Coronary artery (tissue), 2 donors: ENCODE data around the gene CYTH1.

ENCODE experiments used
- DNase-seq: peaks from one replicate; pipeline ENCODE4 v3.0.0-alpha.2; 2017; ENCODE audit warnings: low spot score
- H3K27ac ChIP-seq, 2 donors: fragments of 200-600 bp; sonication (generic); one replicate each; pipeline ENCODE4 v1.5.1; 2016 to 2019
- H3K4me3 ChIP-seq: fragments of 200-600 bp; sonication (generic); 2 replicates; pipeline ENCODE4 v1.5.1; 2016; ENCODE audit warnings: mild to moderate bottlenecking, moderate library complexity
- CTCF ChIP-seq: fragments of 200-600 bp; sonication (generic); IDR thresholded peaks from one replicate; pipeline ENCODE4 v1.5.1; 2019; ENCODE audit warnings: antibody characterized with exemption

Gene CYTH1

GRCh38 chr17:78781893-78782304 lies at the start of gene CYTH1:
TSS of gene CYTH1 (minus strand) at chr17:78782273. CDS start at chr17:78782223, 50 bp downstream.
- TF ChIP-seq CTCF, result no peak
- peak within 1 kb of the TSS; percentile 94 to 96 for H3K27ac ChIP-seq
- peak within 1 kb of the TSS; percentile 99 for H3K4me3 ChIP-seq
- DNase-seq, result no peak

- no peak for DNase-seq
- Histone ChIP-seq H3K27ac (no peak overlapping the region), H3K4me3 (no peak overlapping the region)
- no peak for TF ChIP-seq CTCF
Observed at GRCh38 chr17:78829477-78829876, 47.4 kb upstream of the CYTH1 start.

- DNase-seq, result peak; percentile 65
- H3K4me3 ChIP-seq, result no peak overlapping the region
- no peak for TF ChIP-seq CTCF
- H3K27ac ChIP-seq, result peak overlapping the region in 1 of 2 donors; percentile 42
Observed at GRCh38 chr17:78828470-78829185, 46.6 kb upstream of the CYTH1 start.

GRCh38 chr17:78826836-78827509 lies 44.9 kb upstream of the CYTH1 start:
- Histone ChIP-seq H3K27ac (peak overlapping the region in 1 of 2 donors; percentile 63), H3K4me3 (no peak overlapping the region)
- no peak for TF ChIP-seq CTCF
- DNase-seq, result peak; percentile 72

- no peak for TF ChIP-seq CTCF
- Histone ChIP-seq H3K27ac (peak overlapping the region in 1 of 2 donors; percentile 63), H3K4me3 (no peak overlapping the region)
- DNase-seq, result no peak
Observed at GRCh38 chr17:78826421-78826820, 44.3 kb upstream of the CYTH1 start.

- Histone ChIP-seq H3K4me3 (no peak overlapping the region), H3K27ac (peak overlapping the region in 1 of 2 donors; percentile 43)
- DNase-seq, result peak; percentile 72
- TF ChIP-seq CTCF, result no peak
Observed at GRCh38 chr17:78825696-78826095, 43.6 kb upstream of the CYTH1 start.

GRCh38 chr17:78824240-78824639 lies 42.2 kb upstream of the CYTH1 start:
- H3K27ac ChIP-seq, result no peak overlapping the region
- DNase-seq, result no peak
- H3K4me3 ChIP-seq, result no peak overlapping the region
- TF ChIP-seq CTCF, result no peak
